GM21825 (cell line): ENCODE data around the gene MOB1A.
"Not testable (repeated sequence)": the region's sequence is repeated elsewhere in the genome, so short reads cannot be mapped to it uniquely, and the experiment has no call there.

Experiments used
- ATAC-seq: cut with Tn5 transposase; IDR thresholded peaks from one replicate; pipeline ENCODE4 v1.9.1; 2021; ENCODE audit warnings: mild to moderate bottlenecking, moderate library complexity; ENCODE audit not compliant: unreplicated experiment

Gene MOB1A

DNA sequence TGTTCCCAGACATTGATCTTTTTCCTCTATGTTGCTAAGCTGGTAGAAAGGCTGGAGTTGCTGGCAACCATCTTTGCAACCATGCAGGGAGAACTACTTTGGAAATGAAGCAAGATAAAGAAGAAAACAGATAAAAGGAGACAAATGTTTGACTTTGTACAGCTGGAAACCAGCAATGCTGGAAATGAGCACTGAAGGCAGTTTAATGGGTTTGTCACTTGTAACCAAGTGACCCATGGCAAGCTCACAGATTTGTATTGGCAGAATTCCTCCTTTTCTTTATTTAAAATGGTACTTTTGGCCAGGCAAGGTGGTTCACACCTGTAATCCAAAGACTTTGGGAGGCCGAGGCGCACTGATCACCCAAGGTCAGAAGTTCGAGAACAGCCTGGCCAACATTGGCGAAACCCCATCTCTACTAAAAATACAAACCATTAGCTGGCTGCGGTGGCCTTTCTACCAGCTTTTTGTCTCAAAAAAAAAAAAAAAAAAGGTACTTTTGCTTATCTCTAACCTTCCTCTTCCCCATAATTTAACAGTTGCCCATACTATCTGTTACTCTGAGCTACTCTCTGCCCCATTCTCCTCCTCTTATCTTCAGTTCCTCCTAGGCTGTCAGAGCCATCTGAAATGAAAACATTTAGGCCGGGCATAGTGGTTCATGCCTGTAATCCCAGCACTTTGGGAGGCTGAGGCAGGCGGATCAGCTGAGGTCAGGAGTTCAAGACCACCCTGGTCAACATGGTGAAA, 28.9 kb downstream of the MOB1A start:
- ATAC-seq: no peak

DNA sequence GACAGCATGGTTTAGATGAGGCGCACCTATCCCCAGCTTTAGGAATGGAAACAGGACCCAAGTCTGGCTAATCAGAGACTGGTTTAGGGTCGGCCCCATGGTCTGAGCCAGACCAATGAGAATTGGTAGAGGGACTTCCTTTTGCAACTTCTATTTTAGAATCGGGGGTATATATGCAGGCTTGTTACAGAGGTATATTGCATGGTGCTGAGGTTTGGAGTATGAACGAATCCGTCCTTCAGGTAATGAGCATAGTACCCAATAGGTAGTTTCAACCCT, 29.5 kb downstream of the MOB1A start:
- no peak for ATAC-seq

DNA sequence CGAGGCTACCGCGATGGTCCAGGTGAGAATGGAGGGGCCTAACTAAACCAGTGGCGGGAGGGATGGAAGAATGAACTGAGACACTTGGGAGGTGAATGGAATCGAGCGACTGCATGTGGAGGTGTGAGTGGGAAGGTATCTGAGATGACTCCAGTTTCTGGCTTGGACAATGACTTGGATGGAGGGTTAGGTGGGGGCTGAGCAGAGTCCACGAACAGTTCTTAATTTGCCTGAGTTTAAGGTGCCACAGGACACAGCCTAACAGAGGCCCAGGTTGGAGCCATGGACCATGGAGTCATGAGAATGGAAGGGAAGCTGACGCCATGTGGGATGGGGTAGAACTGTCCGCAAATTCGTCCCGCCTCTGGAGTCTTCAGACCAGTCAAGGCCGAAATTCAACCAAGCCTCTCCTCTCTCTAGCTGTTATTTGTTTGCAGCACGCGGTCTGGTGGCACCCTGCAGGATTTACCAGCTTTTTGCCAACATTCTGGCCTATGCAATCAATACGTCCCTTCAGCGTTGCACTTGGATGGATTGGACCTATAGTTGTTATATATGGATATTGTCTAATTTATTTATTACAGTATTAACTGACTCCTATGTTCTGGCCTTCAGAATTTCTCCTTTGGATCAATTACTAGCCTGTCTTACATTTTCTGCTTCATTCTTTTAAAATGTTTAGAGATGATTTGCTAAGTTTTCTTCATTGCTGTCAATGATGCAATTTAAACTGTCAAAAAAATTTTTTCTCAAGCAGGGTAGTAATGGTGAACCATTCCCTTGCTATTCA, 30.0 kb downstream of the MOB1A start:
- ATAC-seq: no peak

DNA sequence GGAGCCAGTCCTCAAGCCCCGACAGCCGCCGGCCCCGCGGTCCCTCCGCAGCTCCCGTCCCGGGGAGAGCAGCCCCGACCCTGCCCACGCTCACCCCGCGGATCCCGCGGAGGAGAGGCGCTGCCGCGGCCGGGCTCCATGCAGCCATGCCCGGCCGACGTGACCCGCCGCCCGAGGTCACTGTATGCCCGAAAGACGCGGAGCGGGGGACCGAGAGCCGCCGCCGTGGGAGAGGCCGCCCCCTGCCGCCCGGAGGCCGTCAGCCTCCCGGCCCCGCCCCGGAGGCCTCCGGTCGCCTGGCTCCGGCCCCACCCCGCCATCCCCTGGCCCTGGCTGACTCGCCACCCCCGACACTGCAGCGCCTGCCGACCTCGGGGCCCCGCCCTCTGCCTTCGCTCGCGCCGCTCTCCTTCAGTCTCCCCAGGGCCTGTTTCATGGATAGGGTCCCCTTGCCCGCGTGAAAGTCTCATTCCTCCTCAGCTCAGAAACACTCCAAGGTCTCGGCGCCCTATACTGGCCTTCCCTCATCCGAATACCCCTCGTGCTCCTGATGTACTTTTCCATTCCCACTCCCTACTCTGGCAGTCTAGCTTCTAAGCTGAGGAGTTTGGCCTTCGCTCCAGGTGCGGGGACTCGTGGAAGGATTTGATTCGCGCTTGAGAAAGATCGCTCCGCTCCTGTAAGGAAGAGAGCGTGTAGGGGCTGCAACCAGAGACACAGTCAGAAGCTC, 30.8 kb downstream of the MOB1A start, which contains the start of gene BOLA3:
TSS of gene BOLA3 (minus strand) at position 186 of the 730 bp plus-strand sequence. CDS start at position 148, 38 bp downstream.
- peak; percentile 92 for ATAC-seq

DNA sequence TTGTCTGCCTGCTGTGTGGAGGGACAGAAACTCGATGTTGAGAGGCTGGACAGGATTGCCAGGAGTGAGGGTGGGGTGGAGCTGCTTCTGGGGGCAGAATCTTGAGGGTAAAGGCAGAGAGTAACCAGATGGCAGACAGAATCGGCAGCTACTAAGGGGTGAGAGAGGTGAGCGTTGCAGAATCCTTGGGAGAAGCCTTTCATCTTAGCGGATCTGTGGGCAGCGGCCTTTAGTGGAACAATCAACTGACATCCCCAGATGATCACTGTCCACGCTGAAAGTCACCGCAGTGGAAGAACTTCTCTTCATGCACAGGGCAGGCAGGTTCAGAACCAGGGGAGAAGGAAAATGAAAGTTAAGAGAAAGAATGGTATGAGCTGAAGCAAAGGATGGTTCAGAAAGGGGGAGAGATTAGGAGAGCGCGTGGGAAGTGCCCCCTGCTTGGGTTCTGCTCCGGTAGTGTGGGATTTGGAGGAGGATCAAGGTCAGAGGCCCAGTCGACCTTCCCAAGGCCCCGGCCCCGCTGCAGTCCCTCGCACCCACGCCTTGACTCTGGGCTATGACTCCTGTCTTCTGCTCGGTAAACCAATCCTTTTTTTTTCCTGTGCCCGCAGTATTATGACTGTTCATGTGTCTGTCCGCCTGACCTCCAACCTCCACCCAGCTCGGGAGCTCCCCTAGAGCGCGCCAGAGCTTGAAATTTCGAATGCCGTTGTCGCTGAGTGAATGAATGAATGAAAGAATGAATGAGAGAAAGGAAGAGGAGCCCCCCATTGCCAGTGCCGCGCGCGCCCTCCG, 31.6 kb downstream of the MOB1A start:
- ATAC-seq: peak; percentile 14

DNA sequence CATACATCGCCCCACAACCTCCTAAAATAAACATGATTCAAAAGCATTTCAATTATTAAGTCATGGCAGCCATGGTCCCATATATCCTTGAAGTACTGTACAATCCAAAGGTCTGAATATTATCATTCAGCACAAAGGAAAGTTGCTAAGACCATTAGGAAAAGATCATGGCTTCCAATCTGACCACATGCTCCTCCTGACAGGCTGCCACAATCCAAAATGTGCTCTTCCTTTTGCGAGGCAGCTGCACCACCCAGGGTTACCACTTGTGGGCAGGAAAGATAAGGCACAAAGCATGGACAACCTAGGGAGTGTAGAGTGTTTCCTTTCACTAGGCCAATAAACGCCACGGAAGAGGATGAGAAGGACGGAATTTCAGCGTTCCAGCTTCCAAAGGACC, 36.3 kb downstream of the MOB1A start:
- no peak for ATAC-seq

DNA sequence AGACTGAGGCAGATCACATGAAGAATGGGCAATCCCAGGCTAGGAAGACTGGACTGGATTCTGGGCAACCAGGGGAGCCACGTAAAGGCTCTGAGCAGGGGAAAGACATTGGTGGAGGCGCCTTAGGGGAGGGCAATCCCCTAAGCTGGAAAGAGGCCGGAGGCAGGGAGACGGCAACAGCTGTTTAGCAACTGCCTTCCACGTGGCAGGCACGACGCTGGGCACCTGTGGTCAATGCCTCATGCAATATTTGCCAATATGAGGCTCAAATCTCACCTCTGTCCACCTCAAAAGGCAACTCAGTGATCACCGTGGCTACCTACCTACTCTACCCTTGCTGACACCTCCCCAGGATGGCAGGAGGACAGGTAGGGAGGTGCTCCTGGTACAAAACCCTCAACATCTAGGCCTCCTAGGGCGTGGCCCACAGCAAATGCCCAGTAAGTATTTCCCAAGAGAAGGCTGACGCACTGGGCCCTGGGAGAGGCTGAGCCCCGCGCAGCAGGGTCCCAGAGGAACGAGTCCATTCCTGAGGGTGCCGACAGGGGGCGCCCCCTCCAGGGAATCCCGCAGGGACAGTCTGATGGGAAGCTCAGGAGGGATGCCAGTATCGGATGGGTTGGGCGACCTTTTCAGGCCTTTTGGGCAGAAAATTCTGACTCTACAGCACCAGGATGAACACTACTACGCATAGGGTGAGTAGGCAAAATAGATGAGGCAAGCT, 39.9 kb downstream of the MOB1A start:
- no peak for ATAC-seq

DNA sequence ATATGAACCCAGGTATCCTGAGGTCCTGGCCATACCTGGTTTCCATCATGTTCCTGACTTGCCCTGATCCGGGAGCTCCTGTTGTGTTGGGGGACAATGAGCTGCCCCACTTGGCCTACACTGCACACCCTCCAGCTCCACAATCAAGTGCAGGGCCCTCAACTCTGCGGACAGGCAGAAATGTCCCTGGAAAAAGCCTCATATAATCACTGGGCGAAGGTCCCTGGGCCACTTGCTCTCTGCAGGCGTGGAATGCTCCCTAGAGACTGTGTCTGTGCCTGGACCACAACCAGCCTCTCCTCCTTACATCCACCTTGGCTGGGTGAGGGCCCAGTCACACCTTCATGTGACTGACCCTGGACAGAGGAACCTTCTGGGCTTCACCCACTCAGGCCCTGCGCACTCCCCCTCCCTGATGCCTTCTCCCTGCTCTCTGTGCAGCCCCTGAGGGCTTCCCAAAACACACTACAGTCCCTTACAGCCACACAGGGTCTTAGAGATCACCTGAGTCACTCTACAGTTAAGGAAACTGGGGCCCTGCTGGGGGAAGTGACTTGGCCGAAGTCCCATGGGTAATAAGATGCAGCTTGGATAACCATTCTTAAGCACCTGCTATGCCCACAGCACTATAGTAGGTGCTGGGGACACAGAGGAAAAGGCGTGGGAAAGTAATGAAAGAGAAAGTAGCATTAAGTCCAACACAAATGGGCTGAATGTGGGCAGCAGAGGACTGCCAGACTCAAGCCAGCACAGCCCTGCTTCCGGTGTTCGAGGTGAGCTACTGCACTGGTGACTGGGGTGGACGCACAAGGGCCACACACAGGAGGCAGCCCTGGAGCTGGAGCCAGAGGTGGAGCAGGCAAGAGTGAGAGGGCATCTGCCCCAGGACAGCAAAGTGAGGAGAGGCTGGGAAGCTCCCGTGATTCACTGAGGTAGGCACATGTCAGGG, 40.8 kb downstream of the MOB1A start:
- no peak for ATAC-seq

DNA sequence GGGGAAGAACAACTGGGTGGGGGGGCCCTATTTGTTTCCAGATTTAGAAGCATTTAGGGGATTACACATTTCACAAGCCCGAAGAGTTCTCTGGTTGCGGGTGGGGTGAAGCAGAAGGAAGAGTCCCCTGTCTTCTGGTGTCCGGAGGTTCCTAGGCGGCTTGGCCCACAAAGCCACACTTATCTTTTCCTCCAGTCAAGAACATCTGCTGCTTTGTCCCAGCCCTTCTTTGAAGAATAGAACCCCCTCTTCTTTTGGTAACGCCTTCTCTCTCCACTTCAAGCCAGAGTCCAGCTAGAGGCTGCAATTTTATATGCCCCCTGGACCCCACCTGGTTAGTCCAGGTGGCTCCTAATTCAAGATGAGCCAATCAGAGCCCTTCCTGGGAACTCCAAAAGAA, 46.8 kb downstream of the MOB1A start:
- ATAC-seq: no peak

DNA sequence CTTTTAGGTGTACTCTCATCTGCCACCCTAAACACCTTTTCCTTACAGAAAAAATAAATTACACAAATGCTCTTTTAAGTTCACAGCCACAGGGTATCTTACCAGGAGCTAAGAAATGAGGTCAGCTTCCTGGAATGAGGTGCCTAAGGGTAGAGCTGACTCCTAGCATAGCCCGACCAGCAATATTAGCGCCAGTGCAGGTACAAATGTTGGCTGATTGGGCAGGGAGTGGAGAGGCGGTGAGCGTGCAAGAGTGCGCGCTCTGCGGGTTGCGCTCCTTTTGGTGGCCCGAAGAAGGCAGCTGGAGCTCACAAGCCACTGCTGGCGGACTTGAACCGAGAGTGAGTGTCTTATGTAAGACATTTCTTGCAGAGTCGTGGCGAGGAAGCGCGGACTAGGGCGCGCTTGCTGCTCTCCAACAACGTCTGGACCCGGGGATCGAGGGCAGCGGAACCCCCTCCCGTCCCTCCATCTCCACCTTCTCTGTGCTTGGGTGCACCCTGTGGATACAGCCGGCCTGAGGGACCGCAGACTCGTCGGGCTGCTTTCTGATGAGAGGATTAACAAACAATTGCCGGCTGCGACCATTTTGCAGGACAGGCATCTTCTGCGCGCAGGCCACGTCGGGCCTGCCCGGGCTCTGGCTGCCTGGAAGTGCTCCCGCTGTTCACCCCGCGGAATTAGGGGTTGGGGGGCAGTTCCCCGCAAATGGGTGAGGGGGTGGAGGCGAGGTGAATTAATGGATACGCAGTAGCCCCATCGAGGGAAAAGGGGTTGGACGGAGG, 48.3 kb downstream of the MOB1A start:
- no peak for ATAC-seq

DNA sequence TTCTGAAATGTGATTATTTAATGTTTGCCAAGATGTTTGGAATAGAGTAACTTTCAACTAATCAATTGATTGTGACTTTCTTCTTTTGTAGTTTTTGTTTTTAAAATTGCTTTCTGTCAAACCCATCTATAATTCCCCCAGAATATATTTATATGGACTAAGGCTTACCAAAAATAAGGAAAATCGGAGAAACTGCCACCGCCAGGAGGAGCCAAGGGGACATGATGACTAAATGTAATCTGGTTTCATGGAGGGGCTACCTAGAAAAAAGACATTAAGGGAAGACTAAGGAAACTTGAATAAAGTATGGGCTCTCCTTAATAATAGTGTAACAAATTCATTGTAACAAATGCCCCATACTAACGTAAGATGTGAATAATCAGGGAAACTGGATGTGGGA, 50.5 kb downstream of the MOB1A start:
- ATAC-seq: no peak

DNA sequence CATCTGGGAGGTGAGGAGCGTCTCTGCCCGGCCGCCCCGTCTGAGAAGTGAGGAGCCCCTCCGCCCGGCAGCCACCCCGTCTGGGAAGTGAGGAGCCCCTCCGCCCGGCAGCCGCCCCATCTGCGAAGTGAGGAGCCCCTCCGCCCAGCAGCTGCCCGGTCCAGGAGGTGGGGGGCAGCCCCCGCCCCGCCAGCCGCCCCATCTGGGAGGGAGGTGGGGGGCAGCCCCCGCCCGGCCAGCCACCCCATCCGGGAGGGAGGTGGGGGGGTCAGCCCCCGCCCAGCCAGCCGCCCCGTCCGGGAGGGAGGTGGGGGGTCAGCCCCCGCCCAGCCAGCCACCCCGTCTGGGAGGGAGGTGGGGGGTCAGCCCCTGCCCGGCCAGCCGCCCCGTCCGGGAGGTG, 54.7 kb downstream of the MOB1A start:
- not testable (repeated sequence) for ATAC-seq

DNA sequence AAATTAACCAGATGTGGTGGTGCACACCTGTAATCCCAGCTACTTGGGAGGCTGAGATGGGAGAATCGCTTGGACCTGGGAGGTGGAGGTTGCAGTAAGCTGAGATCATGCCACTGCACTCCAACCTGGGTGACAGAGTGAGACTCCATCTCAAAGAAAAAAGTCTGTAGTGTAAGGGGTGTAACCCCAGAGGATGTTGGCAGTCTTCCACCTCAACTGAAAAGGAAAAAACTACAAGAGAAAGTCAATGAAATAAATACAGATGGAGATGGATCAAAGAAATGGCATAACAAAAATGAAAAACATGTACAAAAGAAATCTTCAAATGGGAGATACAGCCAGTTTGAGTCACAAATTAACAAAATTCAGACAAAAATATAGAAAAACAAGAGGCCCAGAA, 56.8 kb downstream of the MOB1A start:
- ATAC-seq: not testable (repeated sequence)

DNA sequence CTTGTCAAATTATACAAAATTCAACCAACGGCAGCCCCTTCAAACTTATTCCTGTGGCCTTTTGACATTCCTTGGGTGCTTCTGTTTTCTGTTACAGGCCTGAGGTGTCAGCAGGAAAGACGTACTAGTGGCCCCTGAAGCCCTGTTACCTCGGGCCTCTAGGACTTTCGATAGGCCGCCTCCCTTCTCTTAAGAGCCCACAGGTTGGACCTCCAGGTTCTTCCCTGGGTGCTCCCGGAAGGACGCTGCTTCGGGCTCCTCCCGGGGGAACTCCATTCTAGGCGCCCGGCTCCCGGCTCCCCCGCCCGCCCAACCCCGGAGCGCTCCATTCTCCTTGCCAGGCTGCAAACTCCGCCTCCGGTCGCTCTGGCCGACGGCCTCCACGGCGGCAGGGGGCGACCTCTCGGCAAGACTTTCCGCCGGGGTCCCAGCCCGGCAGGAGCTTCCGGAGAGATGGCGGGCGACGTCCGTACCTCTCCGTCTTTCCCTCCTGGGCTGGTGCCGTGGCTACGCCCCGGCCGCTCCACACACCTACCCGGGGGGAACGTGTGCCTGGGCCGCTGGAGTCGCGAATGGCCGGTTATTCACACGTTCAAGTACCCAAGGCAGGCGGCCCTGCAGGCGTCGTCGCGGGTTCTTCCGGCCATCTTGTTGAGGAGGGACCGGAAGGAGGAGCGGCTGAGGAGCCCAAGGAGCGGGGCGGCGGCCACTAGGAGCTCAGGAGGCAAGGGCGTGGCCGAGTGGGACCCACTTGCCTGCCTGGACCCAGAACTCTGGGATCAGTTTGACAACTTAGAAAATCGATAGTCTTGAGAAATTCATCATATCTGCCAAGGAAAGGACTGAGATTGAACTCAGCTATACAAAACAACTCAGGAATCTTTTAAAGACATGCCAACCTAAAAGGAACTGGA, 58.5 kb downstream of the MOB1A start:
- peak; percentile 94 for ATAC-seq

DNA sequence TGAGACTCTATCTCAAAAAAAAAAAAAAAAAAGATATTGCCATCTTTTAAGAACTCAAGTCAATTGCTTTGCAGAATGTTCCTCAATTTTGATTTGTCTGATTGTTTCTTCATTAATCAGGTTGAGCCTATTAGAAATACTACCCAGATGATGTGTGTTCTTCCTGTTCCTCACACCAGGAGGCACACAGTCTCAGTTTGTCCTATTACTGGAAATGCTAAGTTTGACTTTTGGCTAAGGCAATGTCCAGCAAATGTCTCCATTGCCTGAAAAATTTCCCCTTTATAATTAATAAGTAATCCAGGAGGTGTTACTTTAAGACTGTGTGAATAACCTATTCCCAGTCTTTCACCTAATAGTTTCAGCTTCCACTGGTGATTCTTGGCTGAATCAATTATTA, 59.3 kb downstream of the MOB1A start:
- no peak for ATAC-seq

DNA sequence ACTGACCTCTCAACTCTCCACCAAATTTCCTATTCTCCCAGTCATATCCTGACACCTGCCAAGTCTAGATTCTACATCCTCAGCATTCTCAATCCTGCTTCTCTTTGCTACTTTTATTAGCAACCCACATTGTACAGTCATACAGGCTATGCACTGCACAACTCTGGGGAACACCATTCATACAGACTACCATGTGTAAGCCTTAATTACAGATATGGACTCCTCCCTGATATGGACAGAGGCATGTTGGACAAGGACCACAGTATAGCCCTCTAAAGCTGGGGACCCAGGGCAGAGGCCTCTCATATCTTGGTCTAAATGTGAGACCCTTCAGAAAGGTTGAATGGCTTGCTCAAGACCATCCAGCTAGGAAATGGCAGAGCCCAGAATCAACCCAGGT, 67.3 kb downstream of the MOB1A start:
- no peak for ATAC-seq

DNA sequence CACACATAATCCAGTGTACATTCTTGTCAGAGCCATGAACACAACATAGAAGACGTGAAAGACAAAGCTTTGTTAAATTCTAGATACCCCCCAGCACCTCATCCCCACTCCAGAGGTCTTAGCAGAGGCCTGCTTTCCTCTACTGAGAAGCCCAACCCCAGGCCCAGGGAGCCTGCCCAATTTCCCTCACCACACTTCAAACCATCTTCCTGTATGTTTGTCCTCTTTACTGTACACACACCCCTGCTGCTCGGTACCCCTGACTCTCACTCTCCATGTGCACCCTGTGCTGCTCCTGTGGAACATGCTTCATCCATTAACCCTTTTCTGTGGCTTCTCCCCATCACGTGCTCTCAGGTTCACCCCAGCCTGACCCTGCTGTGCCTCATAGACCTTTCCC, 68.1 kb downstream of the MOB1A start:
- ATAC-seq: no peak
